ENCODE results near the gene CACNB4. TPM values are rescaled to one million over a fixed set of nuclear protein-coding genes. Genes with fewer than 3 reads are reported as not detected.

CACNB4 gene
- total RNA-seq, 4 donors from 2014 or later = 1.5 to 5.4 (median 2.4) TPM

GRCh38 chr2:152078662-152079061, 20.2 kb downstream of the CACNB4 start:
- no peak for DNase-seq (ENCODE audit: low spot score)
- no peak for ATAC-seq (ENCODE audit: low FRiP score)
- TF ChIP-seq CTCF (IDR thresholded peaks at IDR 0.05) = no peak

GRCh38 chr2:152078023-152078422, 20.8 kb downstream of the CACNB4 start:
- no peak for DNase-seq (ENCODE audit: low spot score)
- TF ChIP-seq CTCF (IDR thresholded peaks at IDR 0.05) = no peak
- ATAC-seq (ENCODE audit: low FRiP score) = no peak

- ATAC-seq (ENCODE audit: low FRiP score) = no peak
- TF ChIP-seq CTCF (IDR thresholded peaks at IDR 0.05) = no peak
- DNase-seq (ENCODE audit: low spot score) = no peak
These were observed 23.3 kb downstream of the CACNB4 start for GRCh38 chr2:152075461-152076050.

- no peak for DNase-seq (ENCODE audit: low spot score)
- no peak for TF ChIP-seq CTCF (IDR thresholded peaks at IDR 0.05)
- no peak for ATAC-seq (ENCODE audit: low FRiP score)
These were observed 26.8 kb downstream of the CACNB4 start for GRCh38 chr2:152072011-152072410.

- no peak for TF ChIP-seq CTCF (IDR thresholded peaks at IDR 0.05)
- no peak for ATAC-seq (ENCODE audit: low FRiP score)
- DNase-seq (ENCODE audit: low spot score) = no peak
These were observed 27.3 kb downstream of the CACNB4 start for GRCh38 chr2:152071518-152071917.

- DNase-seq (ENCODE audit: low spot score) (no peak), ATAC-seq (ENCODE audit: low FRiP score) (no peak)
- TF ChIP-seq CTCF (IDR thresholded peaks at IDR 0.05) = no peak
These were observed 27.8 kb downstream of the CACNB4 start for GRCh38 chr2:152071092-152071491.

- DNase-seq (ENCODE audit: low spot score) = no peak
- ATAC-seq (ENCODE audit: low FRiP score) = no peak
- no peak for TF ChIP-seq CTCF (IDR thresholded peaks at IDR 0.05)
These were observed 30.6 kb downstream of the CACNB4 start for GRCh38 chr2:152068226-152068625.
